Stimulated activated CD4-positive, alpha-beta T cell treated with anti-CD3 and anti-CD28 coated beads, TNF-alpha, amount 100 ng/mL, for 1 hour (primary cell): Measurements from ENCODE around the gene TXLNG.

Experiments
- DNase-seq, 3 donors: peaks; one replicate each; pipeline ENCODE4 v3.0.0-alpha.2; 2020; ENCODE audit warnings: low read depth in 3 of 3, low spot score in 1 of 3

Gene TXLNG

DNA sequence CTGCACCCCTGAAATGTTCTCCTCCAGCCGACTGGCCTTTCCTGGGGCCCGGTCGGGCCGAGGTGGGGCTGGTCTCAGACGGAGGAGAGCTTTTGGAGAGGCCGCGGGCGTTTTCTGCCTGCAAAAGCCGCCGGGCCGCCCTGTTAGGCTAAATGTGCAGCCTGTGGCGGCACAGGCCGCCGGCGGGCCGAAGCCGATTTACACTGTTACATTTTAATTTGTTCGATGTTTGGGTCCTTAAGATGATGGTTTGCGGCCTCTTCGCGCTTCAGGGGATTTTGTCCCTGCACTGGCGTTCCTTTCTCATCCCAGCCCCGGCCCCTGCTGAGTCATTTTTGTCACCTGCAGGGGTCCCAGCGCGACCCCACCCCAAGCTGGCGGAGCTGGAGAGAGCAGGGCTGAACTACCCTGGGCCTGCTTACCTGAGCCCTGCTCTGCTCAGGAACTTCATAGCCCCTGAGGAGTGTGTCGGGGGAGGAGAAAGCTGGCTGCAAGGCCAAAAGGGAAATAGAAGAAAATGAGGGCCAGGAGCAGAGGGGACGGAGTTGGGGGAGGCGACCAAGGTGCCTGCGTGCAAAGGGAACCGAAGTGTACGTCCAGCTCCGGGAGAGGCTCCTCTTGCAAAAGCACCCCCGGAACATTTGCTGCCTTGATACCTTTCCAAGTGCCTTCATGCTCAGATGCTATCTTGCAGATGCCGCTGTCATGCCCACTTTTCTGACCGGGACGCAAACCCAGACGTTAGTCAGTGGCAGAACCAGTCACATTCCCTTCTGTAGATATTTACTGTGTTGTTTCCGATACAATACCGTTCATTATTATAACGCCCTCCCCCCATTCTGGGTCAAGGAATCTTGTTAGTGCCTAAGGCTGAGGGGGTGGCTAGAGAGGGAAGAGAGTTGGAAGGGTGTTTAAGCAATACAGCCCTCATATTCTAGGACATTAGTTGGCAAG, 84.9 kb downstream of the TXLNG start:
- no peak for DNase-seq

DNA sequence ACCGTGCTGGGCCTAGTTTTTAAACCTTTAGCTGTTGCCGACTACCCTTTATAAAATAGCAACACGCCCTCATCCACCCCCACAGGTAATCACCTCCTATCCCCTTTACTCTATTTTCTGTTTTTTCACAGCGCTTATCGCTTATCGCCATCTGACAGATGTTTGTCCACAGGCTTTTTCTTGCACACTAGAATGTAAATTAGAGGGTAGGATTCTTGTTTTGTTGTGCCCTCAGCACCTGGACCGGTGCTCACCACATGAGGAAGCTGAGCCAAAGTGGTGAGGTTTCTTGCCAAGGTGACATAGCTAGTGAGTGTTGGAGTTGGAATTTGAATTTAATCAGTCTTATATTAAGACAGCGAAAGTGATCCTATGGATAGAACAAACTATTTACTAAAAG, 86.8 kb downstream of the TXLNG start:
- DNase-seq: no peak

DNA sequence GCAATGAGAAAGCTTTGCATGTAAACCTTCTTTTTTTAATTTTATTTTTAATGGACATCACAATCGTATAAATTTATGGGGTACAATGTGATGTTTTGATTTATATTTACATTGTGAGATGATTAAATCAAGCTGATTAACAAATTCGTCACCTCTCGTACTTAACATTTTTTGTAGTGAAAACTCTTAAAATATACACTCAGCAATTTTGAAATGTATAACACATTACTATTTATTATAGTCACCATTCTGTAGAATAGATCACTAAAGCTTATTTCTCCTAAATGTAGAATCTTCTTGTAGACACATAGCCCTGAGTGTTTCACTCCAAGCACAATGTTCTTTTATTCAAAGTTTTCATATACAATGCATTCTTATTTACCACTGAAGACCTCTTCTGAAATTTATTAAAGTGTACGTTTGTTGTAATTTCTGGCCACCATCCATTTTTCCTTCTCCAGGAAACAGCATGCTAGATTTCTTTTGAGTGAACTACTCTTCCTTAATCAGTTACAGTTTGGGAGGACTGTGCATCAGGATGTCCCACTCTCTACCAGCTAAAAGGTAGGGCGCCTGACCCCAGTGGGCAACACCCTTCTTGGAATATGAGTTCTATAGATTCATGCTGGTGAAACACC, 88.3 kb downstream of the TXLNG start:
- DNase-seq: no peak

DNA sequence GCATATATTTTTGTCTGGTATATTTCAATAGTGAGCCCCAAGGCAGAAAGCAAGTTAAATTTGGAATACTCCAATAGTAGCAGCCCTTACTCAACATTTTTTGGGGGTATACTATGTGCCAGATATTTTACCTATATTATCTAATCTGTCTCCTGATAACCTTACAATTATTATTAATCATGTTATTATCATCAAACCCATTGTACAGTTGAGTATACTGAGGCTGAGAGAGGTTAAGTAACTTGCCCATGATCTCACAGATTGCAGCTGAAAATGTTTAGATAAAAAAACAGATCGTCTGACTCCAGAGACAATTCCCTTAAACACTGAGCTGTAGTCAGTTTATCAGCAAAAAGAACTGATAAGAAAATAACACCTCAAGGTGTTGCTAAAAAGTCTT, 90.4 kb downstream of the TXLNG start:
- no peak for DNase-seq

DNA sequence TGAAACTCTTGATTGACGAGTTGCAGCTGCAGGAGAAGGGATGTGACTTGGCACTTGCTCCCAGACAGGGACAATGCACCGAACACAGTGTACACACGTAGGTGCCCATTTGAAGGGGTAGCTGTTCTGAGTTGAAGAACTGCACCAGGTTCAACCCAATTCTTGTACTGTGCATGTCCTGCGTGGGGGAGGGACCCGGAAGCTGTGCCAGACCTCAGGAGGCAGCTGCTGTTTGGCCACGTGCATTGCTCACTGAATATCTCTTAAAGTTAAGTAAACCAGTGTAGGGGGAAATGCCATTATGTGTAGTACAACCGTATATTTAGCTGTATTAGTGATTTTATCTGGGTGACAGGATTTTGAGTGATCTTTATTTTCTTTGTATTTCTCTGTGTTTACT, 95.9 kb downstream of the TXLNG start:
- DNase-seq: no peak

DNA sequence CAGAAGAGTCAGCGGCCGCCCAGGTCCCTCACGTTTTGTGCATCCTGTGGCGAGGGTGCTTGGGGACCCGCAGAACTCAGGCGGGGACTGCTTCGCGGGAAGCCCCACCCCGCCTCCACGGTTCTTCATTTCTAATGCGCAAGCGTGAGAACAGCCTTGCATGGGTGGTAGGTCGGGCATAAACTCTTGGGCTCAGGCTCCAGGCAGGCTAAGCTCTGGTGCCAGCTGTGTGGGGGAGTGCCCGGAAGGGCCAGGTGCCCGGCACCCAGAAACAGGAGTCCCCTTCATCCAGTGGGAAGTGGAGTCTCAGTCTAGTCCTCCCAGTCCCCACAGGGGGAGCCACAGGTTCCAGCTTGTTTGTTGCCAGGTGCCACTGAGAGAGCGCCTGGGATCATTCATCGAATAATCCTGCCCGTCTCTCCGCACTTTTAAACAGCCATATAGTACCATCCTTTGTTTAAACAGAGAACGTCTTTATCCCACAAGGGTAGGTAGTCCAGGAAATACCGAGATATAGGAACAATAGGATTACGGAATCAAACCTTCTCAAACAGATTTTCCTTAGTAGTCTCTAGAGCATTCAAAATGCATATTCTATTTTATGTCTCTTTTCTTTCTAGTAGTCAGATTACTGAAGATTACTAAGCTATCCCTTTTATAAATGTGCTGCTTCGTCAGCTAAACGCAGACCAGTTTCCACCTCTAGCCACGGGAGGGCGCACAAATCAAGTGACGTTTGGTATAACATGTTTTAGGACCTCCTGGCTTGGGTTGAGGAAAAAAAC, 96.6 kb downstream of the TXLNG start:
- DNase-seq: peak in 2 of 3 donors; percentile 16 to 54

DNA sequence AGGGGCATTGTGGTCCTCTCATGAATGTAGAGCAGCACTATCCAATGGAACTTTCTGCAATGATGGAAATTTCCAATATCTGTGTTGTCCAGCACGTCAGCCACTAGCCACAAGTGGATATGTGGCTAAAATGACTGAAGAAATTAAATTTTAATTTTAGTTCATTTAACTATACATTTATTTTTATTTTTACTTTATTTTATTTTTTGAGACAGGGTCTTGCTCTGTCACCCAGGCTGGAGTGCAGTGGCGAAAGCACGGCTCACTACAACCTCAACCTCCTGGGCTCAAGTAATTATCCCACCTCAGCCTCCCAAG, 97.2 kb downstream of the TXLNG start:
- DNase-seq: no peak

DNA sequence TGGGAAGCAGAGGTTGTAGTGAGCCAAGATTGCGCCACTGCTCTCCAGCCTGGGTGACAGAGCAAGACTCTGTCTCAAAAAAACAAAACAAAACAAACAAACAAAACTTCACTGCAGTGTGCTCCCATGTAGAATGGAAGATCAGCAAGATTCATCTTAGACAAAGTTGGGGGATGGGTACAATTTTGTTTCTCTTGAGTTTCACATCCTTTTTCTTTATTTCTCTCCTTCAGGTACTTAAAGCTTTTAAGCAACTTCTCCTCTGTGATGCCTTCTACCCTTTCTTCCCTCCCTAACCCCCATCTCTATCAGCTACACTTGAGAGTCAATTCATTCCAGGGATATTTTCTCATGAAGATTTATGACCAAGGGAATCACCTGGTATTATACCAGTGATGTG, 99.4 kb downstream of the TXLNG start:
- DNase-seq: no peak

DNA sequence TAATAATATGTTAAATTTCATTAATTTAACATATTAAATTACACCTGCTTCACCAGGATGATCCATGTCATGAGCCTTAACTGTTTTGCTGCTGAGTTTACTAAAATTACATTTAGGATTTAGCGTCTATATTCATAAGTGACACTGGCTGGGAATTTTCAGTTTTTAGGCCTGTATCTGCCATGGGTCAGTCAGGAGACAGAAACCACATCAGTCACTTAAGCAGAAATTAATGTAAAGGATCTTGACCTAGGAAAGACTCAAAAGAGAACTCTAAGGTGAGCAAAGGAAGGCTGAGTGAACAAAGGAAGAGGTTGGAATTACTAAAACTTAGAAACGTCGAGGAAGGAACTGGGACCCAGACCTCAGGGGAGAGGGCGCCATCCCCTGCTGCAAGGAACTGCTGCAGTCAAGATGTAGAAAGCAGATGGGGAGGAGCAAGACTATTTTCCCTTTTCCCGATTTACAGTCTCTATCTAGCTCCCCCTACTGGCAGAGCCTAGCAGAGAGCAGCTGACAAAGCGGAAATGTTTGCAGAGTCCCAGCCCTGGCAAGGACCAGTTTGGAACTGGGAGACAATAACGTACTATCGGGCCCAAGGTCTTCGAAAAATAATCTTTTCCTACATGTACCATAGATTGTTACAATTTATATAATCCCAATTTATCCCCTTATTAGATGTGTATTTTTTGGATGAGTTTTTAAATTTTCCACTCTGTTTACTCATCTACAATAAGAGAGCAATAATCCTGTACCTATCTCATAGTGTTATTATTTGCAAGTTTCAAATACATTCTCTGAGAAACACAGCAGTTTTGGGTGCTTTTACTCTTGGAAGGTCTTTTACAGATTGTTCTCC, 106.5 kb downstream of the TXLNG start:
- DNase-seq: peak in 2 of 3 donors; percentile 3 to 9
